Fibroblast of upper back skin (primary cell): Measurements from ENCODE around the gene PSMA3.
"Not testable (repeated sequence)": the region's sequence is repeated elsewhere in the genome, so short reads cannot be mapped to it uniquely, and the experiment has no call there.

ENCODE experiments used
- DNase-seq: peaks from one replicate; pipeline ENCODE4 v3.0.0-alpha.2; 2013

The PSMA3 gene

GRCh38 chr14:58244556-58245387, at the start of gene PSMA3:
TSS of gene PSMA3 (plus strand) at chr14:58244843. CDS start at chr14:58244921, 78 bp downstream.
- DNase-seq = peak; percentile 97

- no peak for DNase-seq
Observed at GRCh38 chr14:58196198-58196597, 48.4 kb upstream of the PSMA3 start.

GRCh38 chr14:58198086-58198485, 46.6 kb upstream of the PSMA3 start:
- DNase-seq = no peak

GRCh38 chr14:58199726-58200479, 44.7 kb upstream of the PSMA3 start, which contains the start of gene ACTR10:
TSS of gene ACTR10 (plus strand) at chr14:58200149. CDS start at chr14:58200218, 69 bp downstream.
- DNase-seq = peak; percentile 73

- no peak for DNase-seq
Observed at GRCh38 chr14:58200480-58200841, 44.2 kb upstream of the PSMA3 start.

GRCh38 chr14:58200846-58201245, 43.8 kb upstream of the PSMA3 start:
- no peak for DNase-seq

- DNase-seq = no peak
Observed at GRCh38 chr14:58213176-58213575, 31.5 kb upstream of the PSMA3 start.

- DNase-seq = no peak
Observed at GRCh38 chr14:58215191-58215914, 29.3 kb upstream of the PSMA3 start.

- peak; percentile 41 for DNase-seq
Observed at GRCh38 chr14:58216544-58216943, 28.1 kb upstream of the PSMA3 start.

DNA sequence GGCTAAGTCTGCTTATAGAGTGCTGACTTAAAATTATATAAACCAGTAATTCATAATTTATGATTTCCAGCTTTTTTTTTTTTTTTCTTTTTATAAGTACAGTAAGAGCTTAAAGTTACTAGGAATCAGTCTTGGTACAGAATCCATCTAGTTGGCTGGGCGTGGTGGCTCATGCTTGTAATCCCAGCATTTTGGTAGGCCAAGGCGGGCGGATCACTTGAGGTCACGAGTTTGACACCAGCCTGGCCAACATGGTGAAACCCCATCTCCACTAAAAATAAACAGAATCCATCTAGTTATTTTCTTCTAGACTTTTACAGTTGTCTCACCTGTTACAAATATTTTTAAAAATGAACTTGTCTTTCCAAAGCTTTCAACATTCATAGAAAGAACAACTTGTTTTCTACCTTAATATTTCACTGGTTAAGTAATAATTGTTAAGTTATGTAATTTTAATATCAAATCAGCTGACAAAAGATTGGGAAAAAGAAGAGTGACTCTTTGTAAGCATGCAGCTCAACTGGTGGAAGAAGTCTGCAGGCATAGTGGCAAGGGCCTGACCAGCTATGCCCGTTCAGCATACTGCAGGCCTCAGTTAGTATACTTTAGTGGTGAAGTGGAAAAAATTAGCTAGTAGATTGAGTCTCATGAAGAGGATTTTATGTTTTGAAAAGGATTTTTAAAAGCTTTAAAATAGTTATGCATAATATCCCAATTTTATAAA, 17.4 kb upstream of the PSMA3 start:
- DNase-seq = no peak

GRCh38 chr14:58238252-58239243, 6.1 kb upstream of the PSMA3 start:
- no peak for DNase-seq

GRCh38 chr14:58239244-58240195, 5.1 kb upstream of the PSMA3 start:
- peak; percentile 67 for DNase-seq

DNA sequence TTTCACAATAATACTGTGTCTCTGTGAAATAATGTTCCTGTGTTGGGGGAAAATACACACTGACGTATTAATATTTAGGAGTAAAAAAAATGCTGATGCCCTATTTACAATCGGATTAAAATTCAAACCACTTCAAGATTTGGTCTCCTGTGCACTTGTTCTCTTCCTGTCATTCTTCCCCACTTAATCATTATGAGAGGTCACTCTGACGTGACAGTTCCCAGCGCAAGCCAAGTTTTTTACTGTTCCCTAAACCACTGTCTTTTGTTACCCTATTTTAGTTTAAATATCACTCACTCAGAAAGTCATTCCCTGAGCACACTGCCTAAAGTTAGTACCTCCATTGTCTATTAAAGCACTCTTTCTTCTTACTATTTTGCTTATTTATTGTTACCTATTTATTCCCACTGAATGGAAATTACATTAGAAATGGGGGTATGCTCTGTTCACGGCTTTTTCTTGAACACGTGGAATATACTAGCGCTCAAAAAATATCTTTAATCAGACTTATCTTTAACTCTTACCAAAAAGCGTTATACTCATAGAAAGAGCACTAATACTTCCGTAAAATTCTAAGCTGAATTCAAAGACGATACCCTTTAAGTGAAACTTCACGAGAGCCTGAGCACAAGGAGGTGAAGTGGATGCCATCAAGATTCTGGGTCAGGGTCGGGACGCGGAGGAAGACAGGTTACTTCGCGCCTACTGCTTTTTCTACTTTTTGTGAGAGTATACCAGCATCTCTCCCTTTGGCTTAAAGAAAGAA, 670 bp upstream of the PSMA3 start:
- no peak for DNase-seq

GRCh38 chr14:58245562-58245961, 919 bp downstream of the PSMA3 start:
- no peak for DNase-seq

- DNase-seq = no peak
Observed at GRCh38 chr14:58249611-58250010, 5.0 kb downstream of the PSMA3 start.

DNA sequence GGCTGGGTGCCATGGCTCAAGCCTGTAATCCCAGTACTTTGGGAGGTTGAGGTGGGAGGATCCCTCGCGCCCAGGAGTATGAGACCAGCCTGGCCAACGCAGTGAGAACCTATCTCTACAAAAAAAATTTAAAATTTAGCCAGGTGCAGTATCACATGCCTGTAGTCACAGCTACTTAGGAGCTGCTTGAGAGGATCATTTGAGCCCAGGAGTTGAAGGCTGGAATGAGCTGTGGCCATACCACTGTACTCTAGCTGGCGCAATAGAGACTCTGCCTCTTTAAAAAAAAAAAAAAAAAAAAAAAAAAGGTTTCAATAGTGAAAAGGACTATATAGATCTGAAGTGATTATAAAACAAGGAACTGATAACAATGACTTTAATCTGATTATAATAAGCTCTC, 13.5 kb downstream of the PSMA3 start:
- no peak for DNase-seq

GRCh38 chr14:58262005-58262404, 17.4 kb downstream of the PSMA3 start:
- DNase-seq = not testable (repeated sequence)

GRCh38 chr14:58265401-58265800, 20.8 kb downstream of the PSMA3 start:
- DNase-seq = no peak

GRCh38 chr14:58270628-58271027, 26.0 kb downstream of the PSMA3 start:
- DNase-seq = no peak
